ENCODE measurements around the gene MIOS. TPM values are rescaled to one million over a fixed set of nuclear protein-coding genes. Genes with fewer than 3 reads are reported as not detected.
A peak's percentile ranks its signal among the peaks of the same experiment; 100 is the strongest.

The MIOS gene
- total RNA-seq, 1 donor from 2014 or later, result 37.9 TPM

- Mint-ChIP-seq H3K27me3 (ENCODE audit: low read depth) (no peaks in the 10 kb centered on the region), H3K36me3 (ENCODE audit: low read depth) (peaks cover 36% of the 10 kb centered on the region)
These were observed 28.8 kb downstream of the MIOS start for GRCh38 chr7:7595451-7595850.

GRCh38 chr7:7596176-7596575, 29.5 kb downstream of the MIOS start:
- H3K4me1 Mint-ChIP-seq, result no peaks in the 10 kb centered on the region
- H3K9me3 Mint-ChIP-seq, result peaks cover 9% of the 10 kb centered on the region
- no peak for TF ChIP-seq CTCF (conservative IDR thresholded peaks at IDR 0.05)
- H3K36me3 Mint-ChIP-seq (ENCODE audit: low read depth), result peaks cover 38% of the 10 kb centered on the region
- H3K4me3 Mint-ChIP-seq, result no peak overlapping the region
- no peak overlapping the region for H3K27ac Mint-ChIP-seq (ENCODE audit: unreplicated experiment)
- no peak for DNase-seq (ENCODE audit: low read depth, low spot score)
- no peaks in the 10 kb centered on the region for H3K27me3 Mint-ChIP-seq (ENCODE audit: low read depth)

More at GRCh38 chr7:7595451-7595850, 28.8 kb downstream of the MIOS start:
- no peak for DNase-seq (ENCODE audit: low read depth, low spot score)
- H3K4me1 Mint-ChIP-seq, result no peaks in the 10 kb centered on the region
- H3K9me3 Mint-ChIP-seq, result peaks cover 4% of the 10 kb centered on the region
- H3K4me3 Mint-ChIP-seq, result no peak overlapping the region
- TF ChIP-seq CTCF (conservative IDR thresholded peaks at IDR 0.05), result peak; percentile 64
- no peak overlapping the region for H3K27ac Mint-ChIP-seq (ENCODE audit: unreplicated experiment)

GRCh38 chr7:7607010-7607409, 40.3 kb downstream of the MIOS start:
- Mint-ChIP-seq H3K4me3 (no peak overlapping the region), H3K36me3 (ENCODE audit: low read depth) (peaks cover 3% of the 10 kb centered on the region), H3K27me3 (ENCODE audit: low read depth) (no peaks in the 10 kb centered on the region), H3K27ac (ENCODE audit: unreplicated experiment) (no peak overlapping the region), H3K4me1 (no peaks in the 10 kb centered on the region), H3K9me3 (no peaks in the 10 kb centered on the region)
- no peak for TF ChIP-seq CTCF (conservative IDR thresholded peaks at IDR 0.05)
- no peak for DNase-seq (ENCODE audit: low read depth, low spot score)

GRCh38 chr7:7609330-7609729, 42.6 kb downstream of the MIOS start:
- Mint-ChIP-seq H3K27ac (ENCODE audit: unreplicated experiment) (no peak overlapping the region), H3K27me3 (ENCODE audit: low read depth) (no peaks in the 10 kb centered on the region), H3K9me3 (no peaks in the 10 kb centered on the region), H3K4me1 (no peaks in the 10 kb centered on the region), H3K36me3 (ENCODE audit: low read depth) (peaks cover 3% of the 10 kb centered on the region), H3K4me3 (no peak overlapping the region)
- TF ChIP-seq CTCF (conservative IDR thresholded peaks at IDR 0.05), result no peak
- DNase-seq (ENCODE audit: low read depth, low spot score), result no peak

- no peak overlapping the region for H3K4me3 Mint-ChIP-seq
- no peak for DNase-seq (ENCODE audit: low read depth, low spot score)
These were observed 45.8 kb downstream of the MIOS start for GRCh38 chr7:7612519-7612918.

More at GRCh38 chr7:7612519-7612918, 45.8 kb downstream of the MIOS start:
- no peak overlapping the region for H3K27ac Mint-ChIP-seq (ENCODE audit: unreplicated experiment)
- H3K9me3 Mint-ChIP-seq, result no peaks in the 10 kb centered on the region
- peaks cover 3% of the 10 kb centered on the region for H3K36me3 Mint-ChIP-seq (ENCODE audit: low read depth)
- no peak for TF ChIP-seq CTCF (conservative IDR thresholded peaks at IDR 0.05)
- H3K27me3 Mint-ChIP-seq (ENCODE audit: low read depth), result no peaks in the 10 kb centered on the region
- no peaks in the 10 kb centered on the region for H3K4me1 Mint-ChIP-seq
